HepG2 (cell line): ENCODE results near the gene KIAA1614. TPM values are rescaled to one million over a fixed set of nuclear protein-coding genes. Genes with fewer than 3 reads are reported as not detected.

Experiments used
- ATAC-seq: fragments of 200-7000 bp; cut with Tn5 transposase; 3 replicates; pipeline ENCODE4 v1.9.1; 2020; ENCODE audit warnings: mild to moderate bottlenecking, moderate library complexity
- BruUV-seq: library from RNA; stranded (reverse); fragments of 400-500 nt; replicated peaks from 2 replicates; lab custom pipeline; 2021; lab: Mats Ljungman, UMichigan
- CTCF ChIA-PET: fragments of 300-600 bp; formaldehyde crosslinking; extraction: SDS; loops from one replicate; lab custom pipeline; 2021; ENCODE audit warnings: low total read pairs, inconsistent platforms, low intra/inter-chr PET ratio; lab: Yijun Ruan, JAX
- POLR2A ChIA-PET: fragments of 350-600 bp; sonication (Branson Sonifier 250); formaldehyde crosslinking; loops from one replicate; lab custom pipeline; 2020; ENCODE audit warnings: antibody characterized with exemption, inconsistent platforms; lab: Yijun Ruan, JAX
- DNase-seq: peaks from one replicate; pipeline ENCODE4 v3.0.0-alpha.2; 2015; ENCODE audit warnings: low spot score
- FAIRE-seq: peaks from 3 replicates; lab custom pipeline; 2011; peaks lifted over from hg19 to GRCh38; lab: Jason Lieb, UNC
- H2AFZ ChIP-seq: one replicate; pipeline ENCODE4 v1.6.1; 2011; ENCODE audit warnings: low read length, inconsistent platforms
- H3K27ac ChIP-seq: fragments of 300-600 bp; 3 replicates; pipeline ENCODE4 v1.8.0; 2011; ENCODE audit warnings: mixed run types, mild to moderate bottlenecking, mixed read lengths, low read length, inconsistent platforms; ENCODE audit not compliant: insufficient read depth; ENCODE audit errors: extremely low read length
- H3K27me3 ChIP-seq, 2 experiments: fragments of 200-600 bp in 1 of 2; 2 replicates in 1 of 2; 3 replicates in 1 of 2; pipeline versions ENCODE4 v1.6.0 to v1.8.0; 2011; ENCODE audit warnings: low read length in 2 of 2, mild to moderate bottlenecking in 2 of 2, moderate library complexity in 2 of 2, inconsistent platforms in 1 of 2; ENCODE audit not compliant: insufficient read depth in 2 of 2, control insufficient read depth in 1 of 2
- H3K36me3 ChIP-seq, 2 experiments: fragments of 200-600 bp in 1 of 2; replicated peaks in 1 of 2; 2 replicates in 1 of 2; 3 replicates in 1 of 2; pipeline versions ENCODE4 v1.5.1 to v1.8.0; 2011; ENCODE audit warnings: low read length in 2 of 2, inconsistent platforms in 1 of 2; ENCODE audit not compliant: insufficient read depth in 2 of 2, control insufficient read depth in 1 of 2
- H3K4me1 ChIP-seq: 2 replicates; pipeline ENCODE4 v1.5.1; 2012; ENCODE audit warnings: low read length, inconsistent platforms; ENCODE audit not compliant: insufficient read depth
- H3K4me2 ChIP-seq: 2 replicates; pipeline ENCODE4 v1.6.0; 2011; ENCODE audit warnings: low read depth, low read length, inconsistent platforms
- H3K4me3 ChIP-seq, 3 experiments: fragments of 200-600 bp in 1 of 3; sonication (generic), shearing (Covaris generic) in 1 of 3; replicated peaks in 1 of 3; 2 replicates each; pipeline ENCODE4 v1.5.1; 2011 to 2016; ENCODE audit warnings: low read length in 3 of 3, inconsistent platforms in 2 of 3, low read depth in 2 of 3, mild to moderate bottlenecking in 2 of 3, control low read depth in 1 of 3, mixed read lengths in 1 of 3; ENCODE audit not compliant: insufficient read depth in 1 of 3
- H3K79me2 ChIP-seq: one replicate; pipeline ENCODE4 v1.6.1; 2011; ENCODE audit warnings: low read length, inconsistent platforms; ENCODE audit not compliant: insufficient read depth
- H3K9ac ChIP-seq: 2 replicates; pipeline ENCODE4 v1.6.0; 2011; ENCODE audit warnings: mild to moderate bottlenecking, low read depth, low read length, inconsistent platforms; ENCODE audit not compliant: insufficient read depth
- H3K9me3 ChIP-seq: 2 replicates; pipeline ENCODE4 v1.5.1; 2012; ENCODE audit warnings: mild to moderate bottlenecking, low read length
- H4K20me1 ChIP-seq: 2 replicates; pipeline ENCODE4 v1.6.0; 2011; ENCODE audit warnings: inconsistent platforms, mild to moderate bottlenecking, low read length, moderate library complexity; ENCODE audit not compliant: insufficient read depth
- DZIP1 ChIP-seq: sonication (generic); formaldehyde crosslinking; IDR thresholded peaks from 2 replicates; pipeline ENCODE4 v1.5.0; 2020; ENCODE audit warnings: mild to moderate bottlenecking, missing genetic modification reagents
- HNF4A ChIP-seq: sonication (generic); formaldehyde crosslinking; IDR thresholded peaks from 2 replicates; pipeline ENCODE4 v1.4.0; 2020; ENCODE audit warnings: missing genetic modification reagents
- NFKB2 ChIP-seq: sonication (generic); formaldehyde crosslinking; IDR thresholded peaks from 2 replicates; pipeline ENCODE4 v1.4.0; 2020; ENCODE audit warnings: missing genetic modification reagents, borderline replicate concordance
- PRMT3 ChIP-seq: sonication (generic); formaldehyde crosslinking; IDR thresholded peaks from 2 replicates; pipeline ENCODE4 v1.8.1; 2022; ENCODE audit warnings: low read depth, mild to moderate bottlenecking, moderate library complexity, missing genetic modification reagents, borderline replicate concordance
- RAD51 ChIP-seq: fragments of 450-650 bp; IDR thresholded peaks from 2 replicates; pipeline ENCODE4 v1.6.1; 2016; ENCODE audit warnings: borderline replicate concordance
- SRF ChIP-seq: IDR thresholded peaks from 2 replicates; pipeline ENCODE4 v1.6.1; 2011; ENCODE audit warnings: mild to moderate bottlenecking, low read depth, low read length, moderate library complexity
- ZGPAT ChIP-seq: IDR thresholded peaks from 2 replicates; pipeline ENCODE4 v1.6.1; 2016; ENCODE audit warnings: mild to moderate bottlenecking
- ZNF605 ChIP-seq: sonication (generic); formaldehyde crosslinking; IDR thresholded peaks from 2 replicates; pipeline ENCODE4 v1.8.0; 2022; ENCODE audit warnings: mild to moderate bottlenecking, missing genetic modification reagents
- WGBS: methylation state at CpG from one replicate; pipeline ENCODE4 v1.1.6; 2017; ENCODE audit warnings: low lambda C conversion rate; 5-methylcytosine and 5-hydroxymethylcytosine counted together
- in situ Hi-C: cut with HindIII; loops from 2 replicates; pipeline ENCODE4 v1.10.0; 2017; ENCODE audit warnings: low pct_unique_long_range_greater_than_20kb; ENCODE audit not compliant: extremely low pct_ligation_motif_present
- intact Hi-C: fragments of 100-400 bp; cut with micrococcal nuclease; formaldehyde crosslinking; loops from one replicate; pipeline ENCODE4 v1.10.0; 2022; ENCODE audit not compliant: unreplicated experiment
- polyA plus RNA-seq, 8 experiments: library from polyadenylated mRNA; depleted of rRNA in 3 of 8; stranded (reverse) in 7 of 8; unstranded in 1 of 8; fragments of >200 nt; fragmentation: Illumina TruSeq in 4 of 8; extraction: Trizol in 4 of 8; gene quantifications; 2 replicates each; pipeline versions ENCODE4 v1.2.1 to v1.2.3, GENCODE V29; 2011 to 2016; ENCODE audit warnings: low read depth in 4 of 8, missing spikeins in 1 of 8, mixed read lengths in 1 of 8; ENCODE audit not compliant: insufficient read depth in 1 of 8
- total RNA-seq, 5 experiments: library from RNA; depleted of rRNA; stranded (reverse); fragments of >200 nt; fragmentation: Illumina TruSeq; extraction: Trizol; gene quantifications; 2 replicates each; pipeline ENCODE4 v1.2.3, GENCODE V29; 2016; ENCODE audit warnings: low read depth in 1 of 5

Gene KIAA1614
- total and polyA plus RNA-seq, 2 of the 13 experiments (the other 11 are each of a cell fraction or from before 2014, with no cell fraction given), result 0.15 to 0.77 TPM

- DNase-seq (no peak), ATAC-seq (no peak), FAIRE-seq (no peak)
- H3K4me3 ChIP-seq, result no peak overlapping the region
- peaks cover 38% of the 10 kb centered on the region for H3K4me1 ChIP-seq
- H4K20me1 ChIP-seq, result no peaks in the 10 kb centered on the region
- H3K79me2 ChIP-seq, result no peaks in the 10 kb centered on the region
- in situ Hi-C loops, result no loop called here
- no peaks in the 10 kb centered on the region for H3K36me3 ChIP-seq
- H3K4me2 ChIP-seq, result no peak overlapping the region
- CTCF ChIA-PET, result no interaction called here
- POLR2A ChIA-PET, result no interaction called here
- BruUV-seq, result no TSS peak
- no peak overlapping the region for H2AFZ ChIP-seq
- peaks cover 5 to 25% of the 10 kb centered on the region in 2 experiments for H3K27me3 ChIP-seq
- no peak overlapping the region for H3K9ac ChIP-seq
- WGBS, result 50% methylated on average over 7 of the region's 9 CpGs
- no peaks in the 10 kb centered on the region for H3K9me3 ChIP-seq
- H3K27ac ChIP-seq, result no peak overlapping the region
- TF ChIP-seq PRMT3 (no peak), NFKB2 (CRISPR knock-in tag) (no peak), ZNF605 (CRISPR knock-in tag) (no peak), ZGPAT (no peak), SRF (no peak), RAD51 (no peak), HNF4A (CRISPR knock-in tag) (no peak), DZIP1 (CRISPR knock-in tag) (no peak)
- intact Hi-C loops, result no loop called here
Measured at GRCh38 chr1:180919183-180919700, 6.5 kb downstream of the KIAA1614 start.
